Measurements from ENCODE around the gene TEX30.

Gene TEX30

GRCh38 chr13:102761071-102761470 is 12.5 kb downstream of the TEX30 start:
- Histone ChIP-seq H3K27ac (no peak overlapping the region), H3K9me3 (no peaks in the 10 kb centered on the region), H3K4me3 (no peak overlapping the region), H3K36me3 (no peaks in the 10 kb centered on the region), H3K4me1 (no peaks in the 10 kb centered on the region), H3K27me3 (no peaks in the 10 kb centered on the region)
- no peak for DNase-seq
- TF ChIP-seq CTCF (IDR thresholded peaks at IDR 0.05), result no peak
- intact Hi-C loops (cut with DNase I; ENCODE audit: low total_unique reads), result no loop called here

GRCh38 chr13:102758842-102759241 is 14.7 kb downstream of the TEX30 start:
- Histone ChIP-seq H3K36me3 (no peaks in the 10 kb centered on the region), H3K27ac (no peak overlapping the region), H3K4me3 (no peak overlapping the region), H3K9me3 (no peaks in the 10 kb centered on the region), H3K4me1 (no peaks in the 10 kb centered on the region), H3K27me3 (no peaks in the 10 kb centered on the region)
- DNase-seq, result no peak
- intact Hi-C loops (cut with DNase I; ENCODE audit: low total_unique reads), result no loop called here
- TF ChIP-seq CTCF (IDR thresholded peaks at IDR 0.05), result no peak

- TF ChIP-seq CTCF (IDR thresholded peaks at IDR 0.05), result no peak
- no peaks in the 10 kb centered on the region for H3K4me1 ChIP-seq
- intact Hi-C loops (cut with DNase I; ENCODE audit: low total_unique reads), result no loop called here
- no peaks in the 10 kb centered on the region for H3K27me3 ChIP-seq
- H3K27ac ChIP-seq, result no peak overlapping the region
- peaks cover 0 to 9% (median 4%) of the 10 kb centered on the region in 3 donors for H3K9me3 ChIP-seq
- no peaks in the 10 kb centered on the region for H3K36me3 ChIP-seq
- H3K4me3 ChIP-seq, result no peak overlapping the region
- no peak for DNase-seq
Measured at GRCh38 chr13:102757006-102757405, 16.6 kb downstream of the TEX30 start.

GRCh38 chr13:102751886-102752285 is 21.7 kb downstream of the TEX30 start:
- intact Hi-C loops (cut with DNase I; ENCODE audit: low total_unique reads), result no loop called here
- Histone ChIP-seq H3K4me1 (no peaks in the 10 kb centered on the region), H3K9me3 (peaks cover 0 to 9% (median 5%) of the 10 kb centered on the region in 3 donors), H3K36me3 (no peaks in the 10 kb centered on the region), H3K27me3 (no peaks in the 10 kb centered on the region), H3K27ac (no peak overlapping the region), H3K4me3 (no peak overlapping the region)
- TF ChIP-seq CTCF (IDR thresholded peaks at IDR 0.05), result no peak
- no peak for DNase-seq

- no peaks in the 10 kb centered on the region for H3K27me3 ChIP-seq
- no peak for TF ChIP-seq CTCF (IDR thresholded peaks at IDR 0.05)
- peaks cover 0 to 26% (median 3%) of the 10 kb centered on the region in 3 donors for H3K9me3 ChIP-seq
- H3K4me3 ChIP-seq, result no peak overlapping the region
- H3K27ac ChIP-seq, result no peak overlapping the region
- H3K36me3 ChIP-seq, result no peaks in the 10 kb centered on the region
- intact Hi-C loops (cut with DNase I; ENCODE audit: low total_unique reads), result no loop called here
- no peaks in the 10 kb centered on the region for H3K4me1 ChIP-seq
- DNase-seq, result no peak
Measured at GRCh38 chr13:102742506-102742905, 31.1 kb downstream of the TEX30 start.

GRCh38 chr13:102742101-102742500 is 31.5 kb downstream of the TEX30 start:
- intact Hi-C loops (cut with DNase I; ENCODE audit: low total_unique reads), result no loop called here
- Histone ChIP-seq H3K9me3 (peaks cover 0 to 26% (median 3%) of the 10 kb centered on the region in 3 donors), H3K4me1 (no peaks in the 10 kb centered on the region), H3K27ac (no peak overlapping the region), H3K27me3 (no peaks in the 10 kb centered on the region), H3K4me3 (no peak overlapping the region), H3K36me3 (no peaks in the 10 kb centered on the region)
- DNase-seq, result no peak
- TF ChIP-seq CTCF (IDR thresholded peaks at IDR 0.05), result no peak
